ENCODE measurements around the gene ITPR2.

DNA sequence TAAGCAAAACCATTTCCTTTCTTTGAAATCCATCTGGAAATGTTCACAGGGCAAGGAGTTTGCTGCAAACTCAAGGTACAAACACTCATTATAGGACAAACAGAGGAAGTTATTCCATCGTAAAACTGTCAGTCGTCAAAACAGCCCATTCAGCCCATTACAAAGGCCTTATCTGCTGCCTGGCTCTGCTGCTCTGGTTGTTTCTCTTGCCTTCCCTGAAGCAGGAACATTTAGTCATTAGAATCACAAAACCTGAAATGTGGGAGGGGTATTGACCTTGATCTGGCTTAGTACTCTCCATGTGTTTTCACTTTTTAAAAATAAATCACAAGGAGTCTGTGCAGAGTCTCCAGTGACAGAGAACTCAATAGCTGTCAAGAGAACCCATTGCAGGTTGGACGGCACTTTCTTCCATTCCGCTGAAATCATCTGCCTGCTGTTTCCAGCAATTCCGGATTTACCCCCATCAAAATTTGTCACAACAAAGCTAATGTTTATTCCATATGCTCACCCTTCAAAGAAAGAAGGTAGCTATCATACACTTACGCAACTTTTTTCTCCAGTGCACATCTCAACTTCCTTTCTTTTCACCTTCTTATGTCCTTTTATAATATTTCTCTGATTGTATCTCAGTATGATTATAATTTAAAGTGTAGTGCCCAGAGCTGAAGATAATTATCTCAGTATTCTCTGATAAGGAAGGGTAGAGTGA, 24.6 kb upstream of the ITPR2 start:
- TF ChIP-seq POLR2AphosphoS5 (IDR thresholded peaks at IDR 0.05; ENCODE audit: low read depth, low read length) (no peak), POLR2A (IDR thresholded peaks at IDR 0.05; ENCODE audit: low read depth, low read length) (no peak)

Data from GM12892 (cell line).